GM18858 (cell line): ENCODE measurements around the gene ECT2.
A peak's percentile ranks its signal among the peaks of the same experiment; 100 is the strongest.
"Not testable (repeated sequence)": the region's sequence is repeated elsewhere in the genome, so short reads cannot be mapped to it uniquely, and the experiment has no call there.

ENCODE experiments used
- ATAC-seq: cut with Tn5 transposase; IDR thresholded peaks from one replicate; pipeline ENCODE4 v1.9.1; 2021; ENCODE audit not compliant: unreplicated experiment

ECT2 gene, protein sequence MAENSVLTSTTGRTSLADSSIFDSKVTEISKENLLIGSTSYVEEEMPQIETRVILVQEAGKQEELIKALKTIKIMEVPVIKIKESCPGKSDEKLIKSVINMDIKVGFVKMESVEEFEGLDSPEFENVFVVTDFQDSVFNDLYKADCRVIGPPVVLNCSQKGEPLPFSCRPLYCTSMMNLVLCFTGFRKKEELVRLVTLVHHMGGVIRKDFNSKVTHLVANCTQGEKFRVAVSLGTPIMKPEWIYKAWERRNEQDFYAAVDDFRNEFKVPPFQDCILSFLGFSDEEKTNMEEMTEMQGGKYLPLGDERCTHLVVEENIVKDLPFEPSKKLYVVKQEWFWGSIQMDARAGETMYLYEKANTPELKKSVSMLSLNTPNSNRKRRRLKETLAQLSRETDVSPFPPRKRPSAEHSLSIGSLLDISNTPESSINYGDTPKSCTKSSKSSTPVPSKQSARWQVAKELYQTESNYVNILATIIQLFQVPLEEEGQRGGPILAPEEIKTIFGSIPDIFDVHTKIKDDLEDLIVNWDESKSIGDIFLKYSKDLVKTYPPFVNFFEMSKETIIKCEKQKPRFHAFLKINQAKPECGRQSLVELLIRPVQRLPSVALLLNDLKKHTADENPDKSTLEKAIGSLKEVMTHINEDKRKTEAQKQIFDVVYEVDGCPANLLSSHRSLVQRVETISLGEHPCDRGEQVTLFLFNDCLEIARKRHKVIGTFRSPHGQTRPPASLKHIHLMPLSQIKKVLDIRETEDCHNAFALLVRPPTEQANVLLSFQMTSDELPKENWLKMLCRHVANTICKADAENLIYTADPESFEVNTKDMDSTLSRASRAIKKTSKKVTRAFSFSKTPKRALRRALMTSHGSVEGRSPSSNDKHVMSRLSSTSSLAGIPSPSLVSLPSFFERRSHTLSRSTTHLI

DNA sequence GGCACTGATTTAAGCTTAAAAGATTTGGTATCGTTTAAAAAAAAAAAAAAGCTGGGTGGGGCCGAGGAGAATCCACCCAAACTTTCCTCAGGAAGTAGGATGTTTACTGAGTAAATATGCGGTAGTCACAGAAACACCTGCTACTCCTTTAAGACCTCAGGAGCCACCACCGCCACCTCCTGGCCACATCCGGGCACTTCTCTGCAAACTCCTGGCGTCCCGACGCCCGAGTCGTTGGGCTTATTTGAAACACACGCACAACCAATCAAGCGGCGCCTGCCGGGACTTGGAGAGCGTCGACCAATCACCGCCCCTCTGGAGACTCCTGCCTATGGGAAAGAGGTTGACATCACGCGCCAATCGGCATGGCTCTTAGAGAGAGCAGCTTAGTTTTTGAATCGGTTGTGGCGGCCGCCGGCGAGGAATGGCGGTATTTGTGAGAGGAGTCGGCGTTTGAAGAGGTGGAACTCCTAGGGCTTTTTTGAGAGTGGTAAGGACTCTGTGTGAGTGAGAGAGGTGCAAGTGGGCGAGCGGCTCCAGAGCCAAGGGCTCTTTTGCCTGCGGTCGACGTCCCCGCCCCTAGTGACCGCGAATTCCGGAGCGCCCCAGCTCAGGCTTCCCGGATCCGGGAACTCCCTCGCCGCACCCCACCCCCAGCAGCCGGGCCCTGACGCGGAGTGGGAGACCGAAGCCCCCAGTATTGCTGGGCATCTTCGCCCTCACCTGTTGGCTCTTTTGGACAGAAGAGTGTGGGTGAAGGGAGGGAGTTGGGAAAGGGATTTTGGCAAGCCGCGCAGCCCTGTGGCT lies at the start of gene ECT2:
TSS of gene ECT2 (plus strand) at position 359 of the 807 bp plus-strand sequence. CDS start 3,805 bp downstream, outside the sequence.
- ATAC-seq = peak; percentile 97

DNA sequence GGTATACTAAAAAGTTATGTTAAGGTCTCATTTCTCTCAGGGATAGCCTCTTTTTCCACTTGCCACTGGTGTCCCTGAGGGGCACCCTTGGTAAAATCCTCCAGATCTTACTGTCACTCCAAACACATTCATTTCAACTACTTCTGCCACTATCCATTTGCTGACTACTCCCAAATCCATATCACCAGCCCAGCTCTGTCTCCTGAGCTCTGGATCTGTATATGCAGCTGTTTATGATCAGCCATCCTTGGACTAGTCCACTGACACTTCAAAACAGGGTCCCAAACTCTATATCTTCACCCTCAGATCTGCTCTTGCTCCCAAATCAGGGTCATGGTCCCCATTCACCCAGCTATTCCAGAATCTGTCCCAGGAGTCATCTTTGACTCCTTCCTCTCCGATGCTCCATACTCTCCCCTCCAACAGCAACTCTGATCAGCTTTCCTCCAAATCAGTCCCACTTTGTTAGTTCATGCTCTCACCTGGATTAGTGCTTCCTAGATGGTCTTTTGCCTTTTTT lies 49.5 kb upstream of the ECT2 start:
- no peak for ATAC-seq

DNA sequence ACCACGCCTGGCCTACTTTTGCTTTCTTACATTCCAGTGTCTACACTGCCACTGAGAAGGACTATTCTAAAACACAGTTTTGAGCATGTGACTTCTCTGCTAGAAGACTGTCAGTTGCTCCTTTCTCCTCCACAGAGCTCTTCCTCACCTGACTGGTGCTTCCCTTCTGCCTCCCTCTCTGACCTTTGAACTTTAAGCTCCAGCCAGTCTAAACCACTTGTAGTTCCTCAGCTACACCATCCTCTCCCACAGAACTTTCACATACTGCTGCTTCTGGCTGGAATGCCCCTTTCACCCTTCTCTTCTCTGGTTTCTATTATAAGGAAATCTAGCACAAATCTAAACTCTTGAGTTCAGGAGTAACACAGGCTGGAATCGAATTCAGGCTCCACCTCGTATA lies 48.8 kb upstream of the ECT2 start:
- no peak for ATAC-seq

- no peak for ATAC-seq
These were observed 48.3 kb upstream of the ECT2 start for GRCh38 chr3:172702256-172702655.

DNA sequence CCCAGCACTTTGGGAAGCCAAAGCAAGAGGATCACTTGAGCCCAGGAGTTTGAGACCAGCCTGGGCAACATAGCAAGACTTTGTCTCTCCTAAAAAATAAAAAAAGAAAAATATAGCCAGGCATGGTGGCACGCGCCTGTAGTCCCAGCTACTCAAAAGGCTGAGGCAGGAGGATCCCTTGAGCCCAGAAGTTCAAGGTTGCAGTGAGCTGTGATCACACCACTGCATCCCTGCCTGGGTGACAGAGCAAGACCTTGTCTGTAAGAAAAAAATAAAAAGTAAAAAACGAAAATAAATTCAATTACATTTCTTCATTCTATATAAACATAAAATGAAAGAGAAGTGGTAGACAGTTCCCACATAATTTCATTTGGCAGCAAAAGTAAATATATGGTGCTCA lies 47.8 kb upstream of the ECT2 start:
- not testable (repeated sequence) for ATAC-seq

GRCh38 chr3:172704001-172704400 lies 46.5 kb upstream of the ECT2 start:
- ATAC-seq = no peak

DNA sequence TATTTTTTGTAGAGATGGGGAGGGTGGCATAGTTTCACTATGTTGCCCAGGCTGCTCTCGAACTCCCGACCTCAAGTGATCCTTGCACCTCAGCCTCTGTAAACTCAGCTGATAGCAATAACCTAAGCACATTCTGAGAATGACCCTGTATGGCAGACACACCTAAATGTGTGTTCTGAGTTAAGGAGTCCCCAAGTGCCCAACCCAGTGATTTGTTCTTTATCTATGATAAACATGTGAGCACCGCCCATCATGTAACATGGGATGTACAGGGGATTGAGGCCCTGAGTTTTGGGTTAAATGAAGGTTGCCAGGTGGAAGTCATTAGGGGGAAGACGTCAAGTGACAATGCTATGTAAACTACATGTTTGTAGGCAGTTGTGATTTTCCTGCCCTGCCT lies 45.4 kb upstream of the ECT2 start:
- ATAC-seq = no peak

DNA sequence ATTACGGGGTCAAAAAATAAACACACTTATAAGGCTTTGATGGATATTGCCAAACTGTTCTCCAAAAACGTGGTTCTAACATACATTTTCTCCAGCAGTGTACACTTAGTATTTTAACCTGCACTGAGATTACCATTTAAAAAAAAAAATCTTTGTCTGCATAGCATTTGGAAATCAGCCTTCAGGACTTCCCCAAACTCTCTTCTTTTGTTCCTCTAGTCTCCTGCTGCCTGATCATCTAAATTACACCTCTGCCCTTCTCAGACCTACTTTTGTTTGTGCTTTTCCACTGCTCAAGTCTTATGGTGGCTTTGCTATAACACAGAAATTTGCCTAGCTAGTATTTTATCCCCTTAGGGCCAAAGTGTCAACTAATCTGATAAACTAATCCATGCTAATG lies 43.5 kb upstream of the ECT2 start:
- ATAC-seq = no peak

DNA sequence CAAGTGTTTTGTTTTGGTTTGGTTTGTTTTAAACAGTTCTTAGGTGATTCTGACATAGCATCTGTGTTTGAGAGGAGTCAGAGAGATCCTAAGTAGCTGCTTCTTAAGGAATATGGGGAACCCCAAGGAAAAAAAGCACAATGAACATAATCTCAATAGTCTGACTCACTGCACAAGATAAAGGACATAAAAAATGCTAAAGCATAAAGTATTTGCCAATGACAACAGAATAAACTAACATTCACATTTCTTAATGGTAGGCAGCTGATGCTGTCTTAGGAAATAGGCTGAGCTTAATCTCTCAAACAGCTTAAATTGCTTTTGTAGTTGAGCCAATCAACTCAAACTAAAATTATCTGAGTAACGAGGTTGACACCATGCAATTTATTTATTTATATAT lies 42.6 kb upstream of the ECT2 start:
- ATAC-seq = no peak

GRCh38 chr3:172708921-172709773 lies 41.4 kb upstream of the ECT2 start:
- ATAC-seq = no peak

- no peak for ATAC-seq
These were observed 40.5 kb upstream of the ECT2 start for GRCh38 chr3:172709774-172710663.

DNA sequence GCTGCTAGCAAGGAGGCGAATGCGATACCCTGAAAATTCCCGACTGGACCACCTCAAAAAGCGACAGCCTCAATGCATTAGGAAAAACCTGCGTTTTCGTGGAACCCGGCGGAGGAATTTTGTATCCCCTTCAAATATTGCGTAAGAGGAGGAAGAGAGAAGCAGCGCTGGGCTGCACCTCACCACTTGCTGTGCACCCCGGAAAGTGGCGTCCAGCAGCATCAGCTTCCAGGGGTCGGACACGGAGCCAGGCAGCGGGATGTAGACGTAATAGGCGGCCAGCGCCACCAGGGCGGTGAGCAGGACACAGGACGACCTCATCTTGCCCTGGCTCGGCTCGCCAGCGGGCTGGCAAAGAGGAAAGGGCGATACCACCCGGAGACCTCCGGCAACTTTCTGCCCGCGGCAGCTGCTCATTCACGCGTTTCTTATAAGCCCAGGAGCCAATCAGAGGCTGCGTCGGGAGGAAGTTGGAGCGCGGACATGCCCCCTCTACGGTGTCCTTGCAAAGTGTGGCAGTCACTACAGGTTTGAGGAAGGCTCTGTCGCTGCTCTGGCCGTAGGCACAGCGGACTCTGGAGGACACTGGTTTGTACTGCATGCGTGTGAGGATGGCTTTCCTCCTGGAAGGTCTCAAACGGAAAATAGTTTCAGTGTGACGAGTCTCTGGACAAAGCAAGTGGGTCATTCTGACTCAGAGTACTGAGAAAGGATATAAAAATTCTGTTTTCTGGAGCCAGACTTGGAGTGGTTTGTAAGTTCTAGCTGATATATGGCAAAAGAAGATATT lies 39.7 kb upstream of the ECT2 start, which contains the start of gene NCEH1:
TSS of gene NCEH1 (minus strand) at position 404 of the 790 bp plus-strand sequence. CDS start at position 321, 83 bp downstream.
- ATAC-seq = peak; percentile 100

GRCh38 chr3:172711454-172711795 lies 39.1 kb upstream of the ECT2 start:
- no peak for ATAC-seq

DNA sequence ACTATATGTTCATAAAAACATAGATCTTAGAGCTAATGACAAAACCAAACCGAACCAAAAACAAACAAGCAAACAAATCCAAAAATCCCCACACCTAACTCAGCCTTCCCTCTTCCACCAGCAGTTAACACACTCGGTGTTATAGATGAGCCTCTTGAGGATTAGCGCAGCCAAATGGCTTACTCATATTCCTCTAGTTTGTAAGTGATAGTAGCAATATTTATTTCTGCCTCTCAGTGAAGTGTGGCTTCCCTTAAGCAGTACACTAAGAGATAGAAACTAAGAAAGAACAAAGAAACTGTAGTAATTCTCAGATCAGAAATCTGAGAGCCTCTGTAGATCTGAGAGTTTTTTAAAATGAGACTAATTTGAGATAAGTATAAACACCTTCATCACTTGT lies 37.2 kb upstream of the ECT2 start:
- no peak for ATAC-seq

DNA sequence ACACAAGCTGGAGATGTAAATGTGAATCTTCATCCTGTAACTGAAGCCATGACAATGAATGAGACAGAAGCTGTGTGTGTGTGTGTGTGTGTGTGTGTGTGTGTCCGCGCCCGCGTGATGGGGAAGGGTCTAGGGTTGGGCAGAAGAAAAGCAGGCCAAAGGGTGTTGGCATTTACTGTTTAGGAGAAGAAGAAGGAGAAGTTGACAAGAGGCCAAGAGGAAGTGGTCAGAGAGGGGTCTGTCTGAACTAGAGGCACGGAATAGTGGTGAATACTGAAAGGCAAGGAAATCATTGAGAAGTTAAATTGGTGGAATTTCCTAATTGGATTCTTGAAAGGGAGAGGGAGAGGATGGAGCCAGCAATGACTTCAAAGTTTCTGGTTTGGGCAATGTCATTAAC lies 34.0 kb upstream of the ECT2 start:
- no peak for ATAC-seq

- ATAC-seq = no peak
These were observed 32.9 kb upstream of the ECT2 start for GRCh38 chr3:172717493-172718088.

DNA sequence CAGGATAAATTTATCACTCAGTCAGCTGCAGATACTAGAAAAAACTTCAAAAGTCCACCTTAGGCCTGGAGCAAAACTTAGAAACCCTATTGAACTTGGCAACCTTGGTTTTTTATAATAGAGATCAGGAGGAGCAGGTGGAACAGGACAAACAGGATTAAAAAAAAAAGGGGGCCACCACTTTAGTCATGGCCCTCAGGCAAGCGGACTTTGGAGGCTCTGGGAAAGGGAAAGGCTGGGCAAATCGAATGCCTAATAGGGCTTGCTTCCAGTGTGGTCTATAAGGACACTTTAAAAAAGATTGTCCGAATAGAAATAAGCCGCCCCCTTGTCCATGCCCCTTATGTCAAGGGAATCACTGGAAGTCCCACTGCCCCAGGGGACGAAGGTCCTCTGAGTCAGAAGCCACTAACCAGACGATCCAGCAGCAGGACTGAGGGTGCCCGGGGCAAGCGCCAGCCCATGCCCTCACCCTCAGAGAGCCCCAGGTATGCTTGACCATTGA lies 27.9 kb upstream of the ECT2 start:
- ATAC-seq = not testable (repeated sequence)

DNA sequence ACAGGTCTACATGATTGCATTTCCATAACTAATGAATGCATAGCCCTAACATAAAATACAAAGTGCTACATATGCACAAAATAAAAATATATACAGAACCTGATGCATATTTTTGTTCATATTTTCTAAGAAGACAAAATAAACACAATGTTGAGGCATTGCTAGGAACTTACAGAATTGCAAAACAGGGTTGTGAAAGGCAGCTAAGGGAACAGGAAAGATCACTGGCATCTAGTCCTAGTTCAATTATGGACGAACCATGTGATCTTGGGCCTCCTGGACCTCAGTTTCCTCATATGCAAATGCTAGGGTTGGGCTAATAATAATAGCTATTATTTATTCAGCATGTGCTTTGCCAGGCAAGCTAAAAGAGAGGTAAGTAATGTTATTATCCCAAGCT lies 24.1 kb upstream of the ECT2 start:
- no peak for ATAC-seq
